Endothelial cell of umbilical vein (primary cell): ENCODE measurements around the gene CIB2. TPM values are rescaled to one million over a fixed set of nuclear protein-coding genes. Genes with fewer than 3 reads are reported as not detected.

Source experiments
- BruUV-seq: library from RNA; stranded (reverse); fragments of 400-500 nt; replicated peaks from 2 replicates; lab custom pipeline; 2021; lab: Mats Ljungman, UMichigan
- CTCF ChIA-PET: fragments of 300-600, 350-600 bp; sonication (Branson Sonifier 250); formaldehyde crosslinking; loops from one replicate; lab custom pipeline; 2021; ENCODE audit warnings: antibody characterized with exemption, inconsistent platforms; lab: Charles Lee
- POLR2A ChIA-PET: fragments of 300-600, 350-600 bp; sonication (Branson Sonifier 250); formaldehyde crosslinking; loops from one replicate; lab custom pipeline; 2021; ENCODE audit warnings: antibody characterized with exemption, inconsistent platforms; lab: Charles Lee
- DNase-seq: peaks from one replicate; pipeline ENCODE4 v3.0.0-alpha.2; 2011; ENCODE audit warnings: low read depth, low spot score
- FAIRE-seq: peaks from 2 replicates; lab custom pipeline; 2011; peaks lifted over from hg19 to GRCh38; lab: Jason Lieb, UNC
- H2AFZ ChIP-seq: 2 replicates; pipeline ENCODE4 v1.6.0; 2012; ENCODE audit warnings: low read depth, low read length, control low read depth, inconsistent platforms
- H3K27ac ChIP-seq: 2 replicates; pipeline ENCODE4 v1.5.1; 2011; ENCODE audit warnings: low read depth, mild to moderate bottlenecking, control low read depth, low read length, moderate library complexity; ENCODE audit not compliant: insufficient read depth
- H3K27me3 ChIP-seq, 2 experiments: 2 replicates each; pipeline versions ENCODE4 v1.6.0 to v1.6.1; 2011; ENCODE audit warnings: low read length in 2 of 2, mixed read lengths in 1 of 2; ENCODE audit not compliant: control insufficient read depth in 2 of 2, insufficient read depth in 2 of 2
- H3K36me3 ChIP-seq, 2 experiments: 2 replicates in 1 of 2; 3 replicates in 1 of 2; pipeline ENCODE4 v1.5.1; 2011; ENCODE audit warnings: low read length in 2 of 2, mild to moderate bottlenecking in 1 of 2, moderate library complexity in 1 of 2; ENCODE audit not compliant: control insufficient read depth in 2 of 2, insufficient read depth in 2 of 2; ENCODE audit errors: extremely low read depth in 1 of 2
- H3K4me1 ChIP-seq: 3 replicates; pipeline ENCODE4 v1.5.1; 2011; ENCODE audit warnings: mild to moderate bottlenecking, low read length; ENCODE audit not compliant: control insufficient read depth, insufficient read depth; ENCODE audit errors: extremely low read depth
- H3K4me2 ChIP-seq: 2 replicates; pipeline ENCODE4 v1.6.1; 2011; ENCODE audit warnings: low read length, control low read depth, mixed read lengths; ENCODE audit not compliant: insufficient read depth
- H3K4me3 ChIP-seq, 3 experiments: fragments of 200-600 bp in 1 of 3; sonication (generic), shearing (Covaris generic) in 1 of 3; replicated peaks in 1 of 3; 2 replicates each; pipeline ENCODE4 v1.5.1; 2011 to 2016; ENCODE audit warnings: control low read depth in 3 of 3, low read length in 3 of 3, mild to moderate bottlenecking in 2 of 3, inconsistent platforms in 1 of 3, low read depth in 1 of 3, moderate library complexity in 1 of 3; ENCODE audit not compliant: insufficient read depth in 1 of 3
- H3K79me2 ChIP-seq: 2 replicates; pipeline ENCODE4 v1.6.0; 2012; ENCODE audit warnings: low read length, inconsistent platforms; ENCODE audit not compliant: control insufficient read depth, insufficient read depth
- H3K9ac ChIP-seq: replicated peaks from 2 replicates; pipeline ENCODE3; 2011; ENCODE audit warnings: low read length, control low read depth; ENCODE audit not compliant: insufficient read depth; ENCODE audit errors: extremely low read depth
- H3K9me1 ChIP-seq: replicated peaks from 3 replicates; pipeline ENCODE4 v1.6.0; 2011; ENCODE audit warnings: mild to moderate bottlenecking, low read length; ENCODE audit not compliant: control insufficient read depth, insufficient read depth; ENCODE audit errors: extremely low read depth
- H3K9me3 ChIP-seq: replicated peaks from 2 replicates; pipeline ENCODE4 v1.5.1; 2012; ENCODE audit warnings: low read length, inconsistent platforms; ENCODE audit not compliant: control insufficient read depth, insufficient read depth
- H4K20me1 ChIP-seq: replicated peaks from 2 replicates; pipeline ENCODE3; 2011; ENCODE audit warnings: mild to moderate bottlenecking, low read length; ENCODE audit not compliant: control insufficient read depth, insufficient read depth; ENCODE audit errors: extremely low read depth
- EZH2 ChIP-seq: IDR thresholded peaks from 2 replicates; pipeline ENCODE4 v1.6.1; 2012; ENCODE audit warnings: borderline replicate concordance, low read depth, mild to moderate bottlenecking, moderate library complexity, low read length, inconsistent platforms; ENCODE audit not compliant: severe bottlenecking
- FOS ChIP-seq: IDR thresholded peaks from 2 replicates; pipeline ENCODE4 v1.6.1; 2011; ENCODE audit warnings: mild to moderate bottlenecking, low read length, moderate library complexity, borderline replicate concordance; ENCODE audit not compliant: insufficient read depth
- GATA2 ChIP-seq: IDR thresholded peaks from 2 replicates; pipeline ENCODE4 v1.7.0; 2011; ENCODE audit warnings: low read depth, mild to moderate bottlenecking, moderate library complexity, mixed read lengths, low read length; ENCODE audit not compliant: insufficient read length, insufficient read depth
- JUN ChIP-seq: IDR thresholded peaks from 2 replicates; pipeline ENCODE4 v1.6.1; 2011; ENCODE audit warnings: borderline replicate concordance, low read depth; ENCODE audit not compliant: insufficient read length, insufficient read depth
- MYC ChIP-seq: IDR thresholded peaks from one replicate; pipeline ENCODE4 v1.6.1; 2011; ENCODE audit warnings: mild to moderate bottlenecking, low read depth, low read length
- POLR2A ChIP-seq: IDR thresholded peaks from 2 replicates; pipeline ENCODE4 v1.6.1; 2012; ENCODE audit warnings: low read depth, mild to moderate bottlenecking, control low read depth, low read length
- POLR2AphosphoS5 ChIP-seq: IDR thresholded peaks from 2 replicates; pipeline ENCODE4 v1.6.1; 2012; ENCODE audit warnings: low read depth, mild to moderate bottlenecking, control low read depth, low read length, moderate library complexity; ENCODE audit not compliant: insufficient read depth
- dilution Hi-C: fragments of 300-500 bp; cut with MboI; formaldehyde crosslinking; loops from one replicate; pipeline ENCODE4 v1.15.0; 2019; ENCODE audit warnings: low sequenced_read_pairs; ENCODE audit not compliant: extremely low pct_ligation_motif_present
- intact Hi-C: fragments of 100-400 bp; cut with micrococcal nuclease; formaldehyde crosslinking; loops from one replicate; pipeline ENCODE4 v1.10.0; 2022
- polyA plus RNA-seq, 4 experiments: library from polyadenylated mRNA; depleted of rRNA in 3 of 4; stranded (reverse) in 3 of 4; unstranded in 1 of 4; fragments of >200 nt; gene quantifications; 2 replicates each; pipeline versions ENCODE4 v1.2.1 to v1.2.3, GENCODE V29; 2011 to 2012; ENCODE audit warnings: missing spikeins in 1 of 4
- total RNA-seq: library from RNA; stranded (reverse); gene quantifications from 2 replicates; pipeline ENCODE4 v1.2.3, GENCODE V29; 2021
- TF ChIP-seq, protein P1 (sequence below), 2 donors: IDR thresholded peaks; 1 replicate in 1 of 2; 2 replicates in 1 of 2; pipeline ENCODE4 v1.5.1; 2011; ENCODE audit warnings: low read length in 2 of 2, mild to moderate bottlenecking in 2 of 2, moderate library complexity in 2 of 2, control low read depth in 1 of 2, inconsistent platforms in 1 of 2, low read depth in 1 of 2; ENCODE audit not compliant: insufficient read depth in 1 of 2; ENCODE audit errors: extremely low read depth in 1 of 2
- TF ChIP-seq, protein P2 (sequence below): IDR thresholded peaks from 2 replicates; pipeline ENCODE4 v1.6.1; 2011; ENCODE audit not compliant: insufficient read depth, insufficient read length

CIB2 gene
- total and polyA plus RNA-seq, 2 donors (not counting 3 experiments of a cell fraction or from before 2014, with no cell fraction given) = 4.0 to 7.7 TPM

DNA sequence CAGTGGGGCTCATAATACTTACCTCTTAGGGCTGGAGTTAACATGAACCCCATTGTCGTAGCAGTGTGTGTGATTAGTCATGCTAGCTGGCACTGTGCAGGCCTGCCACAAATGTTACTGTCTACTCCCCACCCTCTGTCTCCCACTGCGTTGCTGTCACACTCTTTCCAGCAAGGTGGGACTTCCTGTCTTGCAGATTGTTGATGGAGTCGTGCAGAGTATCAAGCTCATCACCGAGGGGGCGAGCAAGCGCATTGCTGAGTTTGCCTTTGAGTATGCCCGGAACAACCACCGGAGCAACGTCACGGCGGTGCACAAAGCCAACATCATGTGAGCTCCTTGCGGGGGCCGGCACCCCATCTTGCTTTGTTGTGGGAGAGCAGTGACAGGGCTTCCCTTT, 30.8 kb upstream of the CIB2 start:
- Histone ChIP-seq H3K9me1 (no peaks in the 10 kb centered on the region), H3K4me2 (no peak overlapping the region), H3K9me3 (no peaks in the 10 kb centered on the region), H3K36me3 (peaks cover 6 to 11% of the 10 kb centered on the region in 2 experiments), H3K79me2 (no peaks in the 10 kb centered on the region), H3K4me1 (no peaks in the 10 kb centered on the region), H4K20me1 (no peaks in the 10 kb centered on the region), H3K27ac (no peak overlapping the region), H3K27me3 (no peaks in the 10 kb centered on the region), H3K9ac (no peak overlapping the region), H3K4me3 (no peak overlapping the region), H2AFZ (no peak overlapping the region)
- no peak for FAIRE-seq
- no peak for DNase-seq
- TF ChIP-seq MYC (no peak), EZH2 (no peak), POLR2AphosphoS5 (no peak), POLR2A (no peak), JUN (no peak), GATA2 (no peak), FOS (no peak)
- TF ChIP-seq, protein P1, sequence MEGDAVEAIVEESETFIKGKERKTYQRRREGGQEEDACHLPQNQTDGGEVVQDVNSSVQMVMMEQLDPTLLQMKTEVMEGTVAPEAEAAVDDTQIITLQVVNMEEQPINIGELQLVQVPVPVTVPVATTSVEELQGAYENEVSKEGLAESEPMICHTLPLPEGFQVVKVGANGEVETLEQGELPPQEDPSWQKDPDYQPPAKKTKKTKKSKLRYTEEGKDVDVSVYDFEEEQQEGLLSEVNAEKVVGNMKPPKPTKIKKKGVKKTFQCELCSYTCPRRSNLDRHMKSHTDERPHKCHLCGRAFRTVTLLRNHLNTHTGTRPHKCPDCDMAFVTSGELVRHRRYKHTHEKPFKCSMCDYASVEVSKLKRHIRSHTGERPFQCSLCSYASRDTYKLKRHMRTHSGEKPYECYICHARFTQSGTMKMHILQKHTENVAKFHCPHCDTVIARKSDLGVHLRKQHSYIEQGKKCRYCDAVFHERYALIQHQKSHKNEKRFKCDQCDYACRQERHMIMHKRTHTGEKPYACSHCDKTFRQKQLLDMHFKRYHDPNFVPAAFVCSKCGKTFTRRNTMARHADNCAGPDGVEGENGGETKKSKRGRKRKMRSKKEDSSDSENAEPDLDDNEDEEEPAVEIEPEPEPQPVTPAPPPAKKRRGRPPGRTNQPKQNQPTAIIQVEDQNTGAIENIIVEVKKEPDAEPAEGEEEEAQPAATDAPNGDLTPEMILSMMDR (IDR thresholded peaks at IDR 0.05; ENCODE audit: extremely low read depth in 1 of 2, insufficient read depth in 1 of 2, low read depth in 1 of 2, low read length in 2 of 2) = no peak
- TF ChIP-seq, protein P2, sequence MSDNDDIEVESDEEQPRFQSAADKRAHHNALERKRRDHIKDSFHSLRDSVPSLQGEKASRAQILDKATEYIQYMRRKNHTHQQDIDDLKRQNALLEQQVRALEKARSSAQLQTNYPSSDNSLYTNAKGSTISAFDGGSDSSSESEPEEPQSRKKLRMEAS = no peak
- dilution Hi-C loops (no loop called here), intact Hi-C loops (no loop called here)
- POLR2A ChIA-PET = no interaction called here
- BruUV-seq = no TSS peak
- CTCF ChIA-PET = interaction anchor here (0.8 to 1.5 kb wide), 3 partner anchors 11 to 26 kb away, joined by 3 to 4 read pairs (median 3); partner anchors contain the start of gene IDH3A
